ENCODE results near the gene CXCR6. TPM values are rescaled to one million over a fixed set of nuclear protein-coding genes. Genes with fewer than 3 reads are reported as not detected.

CXCR6 gene
- polyA plus RNA-seq, 6 donors from 2014 or later: 0.12 to 0.73 (median 0.27) TPM; not detected in 1

GRCh38 chr3:45911511-45912226 is 31.6 kb upstream of the CXCR6 start:
- Mint-ChIP-seq H3K4me1 (peaks cover 20 to 38% (median 28%) of the 10 kb centered on the region in 3 donors), H3K27ac (no peak overlapping the region), H3K4me3 (no peak overlapping the region), H3K36me3 (peaks cover 6 to 11% of the 10 kb centered on the region in 2 donors), H3K9me3 (peaks cover 0 to 2% (median 0%) of the 10 kb centered on the region in 7 donors), H3K27me3 (no peaks in the 10 kb centered on the region)
- ATAC-seq (ENCODE audit: low read depth in 2 of 2) (no peak), DNase-seq (no peak)

- Mint-ChIP-seq H3K27me3 (no peaks in the 10 kb centered on the region), H3K27ac (peak overlapping the region in 1 of 6 donors; percentile 80), H3K36me3 (peaks cover 6 to 11% of the 10 kb centered on the region in 2 donors), H3K4me1 (peaks cover 18 to 41% (median 22%) of the 10 kb centered on the region in 3 donors), H3K4me3 (no peak overlapping the region), H3K9me3 (peaks cover 0 to 2% (median 0%) of the 10 kb centered on the region in 7 donors)
- DNase-seq (no peak), ATAC-seq (ENCODE audit: low read depth in 2 of 2) (no peak)
These were observed 30.8 kb upstream of the CXCR6 start for GRCh38 chr3:45912435-45912834.

GRCh38 chr3:45914362-45915058 is 28.8 kb upstream of the CXCR6 start:
- peaks cover 13 to 33% (median 19%) of the 10 kb centered on the region in 3 donors for H3K4me1 Mint-ChIP-seq
- no peaks in the 10 kb centered on the region for H3K9me3 Mint-ChIP-seq
- peak overlapping the region in 1 of 8 donors; percentile 33 for H3K4me3 Mint-ChIP-seq
- peak overlapping the region in 2 of 6 donors; percentile 56 to 69 for H3K27ac Mint-ChIP-seq
- ATAC-seq (ENCODE audit: low read depth in 2 of 2) (no peak), DNase-seq (no peak)
- peaks cover 6 to 11% of the 10 kb centered on the region in 2 donors for H3K36me3 Mint-ChIP-seq
- no peaks in the 10 kb centered on the region for H3K27me3 Mint-ChIP-seq

GRCh38 chr3:45915059-45915439 is 28.2 kb upstream of the CXCR6 start:
- DNase-seq (no peak), ATAC-seq (ENCODE audit: low read depth in 2 of 2) (no peak)
- H3K27ac Mint-ChIP-seq: peak overlapping the region in 2 of 6 donors; percentile 22 to 49
- H3K27me3 Mint-ChIP-seq: no peaks in the 10 kb centered on the region
- peaks cover 8 to 28% (median 14%) of the 10 kb centered on the region in 3 donors for H3K4me1 Mint-ChIP-seq
- H3K4me3 Mint-ChIP-seq: peak overlapping the region in 2 of 8 donors; percentile 5 to 15
- no peaks in the 10 kb centered on the region for H3K9me3 Mint-ChIP-seq
- peaks cover 5 to 6% of the 10 kb centered on the region in 2 donors for H3K36me3 Mint-ChIP-seq

GRCh38 chr3:45915518-45916231 is 27.6 kb upstream of the CXCR6 start:
- Mint-ChIP-seq H3K9me3 (no peaks in the 10 kb centered on the region), H3K4me1 (peaks cover 3 to 23% (median 9%) of the 10 kb centered on the region in 3 donors), H3K4me3 (peak overlapping the region in 4 of 8 donors; percentile 15 to 73 (median 35)), H3K27me3 (no peaks in the 10 kb centered on the region), H3K27ac (peak overlapping the region in 3 of 6 donors; percentile 47 to 89 (median 52)), H3K36me3 (peaks cover 0 to 6% of the 10 kb centered on the region in 2 donors)
- ATAC-seq (ENCODE audit: low read depth in 2 of 2) (peak in 1 of 2 donors; percentile 41), DNase-seq (no peak)

GRCh38 chr3:45917146-45917898 is 25.9 kb upstream of the CXCR6 start:
- ATAC-seq (ENCODE audit: low read depth in 2 of 2) (no peak), DNase-seq (no peak)
- H3K4me1 Mint-ChIP-seq: peaks cover 3 to 23% (median 9%) of the 10 kb centered on the region in 3 donors
- no peaks in the 10 kb centered on the region for H3K9me3 Mint-ChIP-seq
- no peak overlapping the region for H3K4me3 Mint-ChIP-seq
- H3K27ac Mint-ChIP-seq: peak overlapping the region in 2 of 6 donors; percentile 57 to 86
- no peaks in the 10 kb centered on the region for H3K27me3 Mint-ChIP-seq
- peaks cover 7 to 9% of the 10 kb centered on the region in 2 donors for H3K36me3 Mint-ChIP-seq

- Mint-ChIP-seq H3K27me3 (no peaks in the 10 kb centered on the region), H3K36me3 (peaks cover 16 to 33% of the 10 kb centered on the region in 2 donors), H3K4me1 (peaks cover 0 to 8% (median 0%) of the 10 kb centered on the region in 3 donors), H3K27ac (peak overlapping the region in 2 of 6 donors; percentile 44 to 51), H3K9me3 (no peaks in the 10 kb centered on the region), H3K4me3 (no peak overlapping the region)
- ATAC-seq (ENCODE audit: low read depth in 2 of 2): no peak
- DNase-seq: no peak
These were observed 21.9 kb upstream of the CXCR6 start for GRCh38 chr3:45921158-45922038.

GRCh38 chr3:45922039-45922326 is 21.3 kb upstream of the CXCR6 start:
- peak overlapping the region in 1 of 6 donors; percentile 65 for H3K27ac Mint-ChIP-seq
- H3K4me3 Mint-ChIP-seq: no peak overlapping the region
- ATAC-seq (ENCODE audit: low read depth in 2 of 2) (no peak), DNase-seq (no peak)
- H3K36me3 Mint-ChIP-seq: peaks cover 17 to 35% of the 10 kb centered on the region in 2 donors
- no peaks in the 10 kb centered on the region for H3K27me3 Mint-ChIP-seq
- peaks cover 0 to 2% (median 0%) of the 10 kb centered on the region in 3 donors for H3K4me1 Mint-ChIP-seq
- H3K9me3 Mint-ChIP-seq: no peaks in the 10 kb centered on the region

GRCh38 chr3:45922950-45923590 is 20.2 kb upstream of the CXCR6 start:
- no peak overlapping the region for H3K4me3 Mint-ChIP-seq
- peaks cover 17 to 45% of the 10 kb centered on the region in 2 donors for H3K36me3 Mint-ChIP-seq
- DNase-seq (no peak), ATAC-seq (ENCODE audit: low read depth in 2 of 2) (no peak)
- H3K9me3 Mint-ChIP-seq: no peaks in the 10 kb centered on the region
- no peaks in the 10 kb centered on the region for H3K27me3 Mint-ChIP-seq
- H3K4me1 Mint-ChIP-seq: no peaks in the 10 kb centered on the region
- H3K27ac Mint-ChIP-seq: peak overlapping the region in 2 of 6 donors; percentile 6 to 66

GRCh38 chr3:45923755-45924154 is 19.5 kb upstream of the CXCR6 start:
- no peaks in the 10 kb centered on the region for H3K4me1 Mint-ChIP-seq
- no peak overlapping the region for H3K27ac Mint-ChIP-seq
- H3K27me3 Mint-ChIP-seq: no peaks in the 10 kb centered on the region
- no peak overlapping the region for H3K4me3 Mint-ChIP-seq
- H3K36me3 Mint-ChIP-seq: peaks cover 18 to 52% of the 10 kb centered on the region in 2 donors
- ATAC-seq (ENCODE audit: low read depth in 2 of 2) (no peak), DNase-seq (no peak)
- H3K9me3 Mint-ChIP-seq: no peaks in the 10 kb centered on the region

- DNase-seq (no peak), ATAC-seq (ENCODE audit: low read depth in 2 of 2) (no peak)
- Mint-ChIP-seq H3K4me1 (no peaks in the 10 kb centered on the region), H3K36me3 (peaks cover 29 to 51% of the 10 kb centered on the region in 2 donors), H3K9me3 (no peaks in the 10 kb centered on the region), H3K4me3 (no peak overlapping the region), H3K27ac (peak overlapping the region in 1 of 6 donors; percentile 56), H3K27me3 (no peaks in the 10 kb centered on the region)
These were observed 15.4 kb upstream of the CXCR6 start for GRCh38 chr3:45927881-45928280.

Measured in naive B cell (primary cell).